ENCODE measurements around the gene ANKRD11.

DNA sequence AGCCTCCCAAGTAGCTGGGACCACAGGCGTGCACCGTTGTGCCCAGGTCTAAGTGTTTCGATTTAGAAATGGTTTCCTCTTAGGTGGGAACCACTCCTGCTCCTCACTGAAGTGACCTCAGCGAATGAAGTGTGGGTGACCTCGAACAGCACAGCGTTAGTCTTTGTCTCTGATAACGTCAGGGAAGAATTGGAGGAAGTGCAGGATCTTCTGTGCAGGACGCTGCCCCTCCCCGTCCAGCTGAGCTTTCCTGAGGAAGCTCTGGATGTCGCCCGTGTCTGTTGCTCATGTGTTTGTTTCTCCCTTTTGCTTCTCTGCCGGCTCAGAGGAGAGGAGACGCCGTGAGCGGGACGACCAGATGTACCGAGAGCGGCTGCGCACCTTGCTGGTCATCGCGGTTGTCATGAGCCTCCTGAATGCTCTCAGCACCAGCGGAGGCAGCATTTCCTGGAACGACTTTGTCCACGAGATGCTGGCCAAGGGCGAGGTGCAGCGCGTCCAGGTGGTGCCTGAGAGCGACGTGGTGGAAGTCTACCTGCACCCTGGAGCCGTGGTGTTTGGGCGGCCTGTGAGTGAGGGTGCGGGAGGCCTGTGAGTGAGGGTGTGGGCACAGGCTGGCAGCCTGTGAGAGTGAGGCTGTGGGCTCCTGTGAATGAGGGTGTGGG lies 33.5 kb upstream of the ANKRD11 start:
- TF ChIP-seq, protein P1, sequence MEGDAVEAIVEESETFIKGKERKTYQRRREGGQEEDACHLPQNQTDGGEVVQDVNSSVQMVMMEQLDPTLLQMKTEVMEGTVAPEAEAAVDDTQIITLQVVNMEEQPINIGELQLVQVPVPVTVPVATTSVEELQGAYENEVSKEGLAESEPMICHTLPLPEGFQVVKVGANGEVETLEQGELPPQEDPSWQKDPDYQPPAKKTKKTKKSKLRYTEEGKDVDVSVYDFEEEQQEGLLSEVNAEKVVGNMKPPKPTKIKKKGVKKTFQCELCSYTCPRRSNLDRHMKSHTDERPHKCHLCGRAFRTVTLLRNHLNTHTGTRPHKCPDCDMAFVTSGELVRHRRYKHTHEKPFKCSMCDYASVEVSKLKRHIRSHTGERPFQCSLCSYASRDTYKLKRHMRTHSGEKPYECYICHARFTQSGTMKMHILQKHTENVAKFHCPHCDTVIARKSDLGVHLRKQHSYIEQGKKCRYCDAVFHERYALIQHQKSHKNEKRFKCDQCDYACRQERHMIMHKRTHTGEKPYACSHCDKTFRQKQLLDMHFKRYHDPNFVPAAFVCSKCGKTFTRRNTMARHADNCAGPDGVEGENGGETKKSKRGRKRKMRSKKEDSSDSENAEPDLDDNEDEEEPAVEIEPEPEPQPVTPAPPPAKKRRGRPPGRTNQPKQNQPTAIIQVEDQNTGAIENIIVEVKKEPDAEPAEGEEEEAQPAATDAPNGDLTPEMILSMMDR (IDR thresholded peaks at IDR 0.05): no peak
- TF ChIP-seq ZFX (IDR thresholded peaks at IDR 0.05; ENCODE audit: borderline replicate concordance): no peak

Data from 22Rv1 (cell line).